Measurements from ENCODE around the gene ADARB2. TPM values are rescaled to one million over a fixed set of nuclear protein-coding genes. Genes with fewer than 3 reads are reported as not detected.
"Not testable (repeated sequence)": the region's sequence is repeated elsewhere in the genome, so short reads cannot be mapped to it uniquely, and the experiment has no call there.

ADARB2 gene
- total RNA-seq, 1 donor from 2014 or later, result 0.05 TPM

DNA sequence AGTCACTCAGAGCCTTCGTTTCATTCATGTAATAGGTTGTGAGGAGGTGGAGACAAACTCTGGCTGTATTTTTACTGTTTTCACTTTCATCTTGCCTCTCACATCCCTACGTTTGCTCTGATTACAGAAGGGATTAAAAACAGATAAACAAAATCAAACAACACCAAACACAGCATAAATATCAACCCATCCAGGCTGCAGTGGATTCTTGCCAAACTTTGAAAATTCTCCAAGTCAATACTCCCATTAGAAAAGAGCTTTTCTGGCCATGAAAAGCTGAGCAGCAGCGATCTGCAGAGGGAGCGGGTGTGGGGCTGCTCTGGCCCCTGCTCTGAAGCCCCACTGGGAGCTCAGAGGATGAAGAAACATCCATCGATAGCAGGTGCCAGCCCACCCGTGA, 397.9 kb downstream of the ADARB2 start:
- no peaks in the 10 kb centered on the region for H3K9me3 Mint-ChIP-seq
- no peak overlapping the region for H3K4me3 Mint-ChIP-seq (ENCODE audit: low read depth)
- H3K36me3 Mint-ChIP-seq (ENCODE audit: low read depth), result no peaks in the 10 kb centered on the region
- DNase-seq (ENCODE audit: low spot score), result no peak
- H3K4me1 Mint-ChIP-seq (ENCODE audit: low read depth), result no peaks in the 10 kb centered on the region
- H3K27me3 Mint-ChIP-seq (ENCODE audit: low read depth), result peaks cover 6% of the 10 kb centered on the region
- H3K27ac Mint-ChIP-seq, result no peak overlapping the region
- intact Hi-C loops (cut with micrococcal nuclease), result no loop called here

DNA sequence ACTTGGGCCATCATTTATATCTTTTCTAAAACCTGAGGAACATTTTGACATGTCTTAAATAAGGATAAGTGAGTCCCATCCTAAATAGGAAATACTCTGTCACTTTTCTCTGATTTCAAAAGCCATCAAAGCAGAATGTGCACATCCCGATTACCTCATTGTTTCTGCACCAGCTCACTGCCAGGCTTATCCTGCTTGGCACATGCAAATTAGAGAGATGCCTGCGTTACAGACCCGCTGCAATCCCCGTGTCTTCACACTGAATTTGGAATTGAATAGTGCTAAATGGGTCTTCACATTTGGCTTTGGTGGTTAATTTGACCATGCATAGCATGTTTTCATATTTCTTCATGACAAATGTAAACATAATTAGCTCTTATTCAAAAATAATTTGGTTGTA, 401.7 kb downstream of the ADARB2 start:
- Mint-ChIP-seq H3K27me3 (ENCODE audit: low read depth) (peaks cover 11% of the 10 kb centered on the region), H3K4me1 (ENCODE audit: low read depth) (no peaks in the 10 kb centered on the region), H3K27ac (no peak overlapping the region), H3K4me3 (ENCODE audit: low read depth) (no peak overlapping the region), H3K9me3 (no peaks in the 10 kb centered on the region), H3K36me3 (ENCODE audit: low read depth) (no peaks in the 10 kb centered on the region)
- intact Hi-C loops (cut with micrococcal nuclease), result no loop called here
- no peak for DNase-seq (ENCODE audit: low spot score)

DNA sequence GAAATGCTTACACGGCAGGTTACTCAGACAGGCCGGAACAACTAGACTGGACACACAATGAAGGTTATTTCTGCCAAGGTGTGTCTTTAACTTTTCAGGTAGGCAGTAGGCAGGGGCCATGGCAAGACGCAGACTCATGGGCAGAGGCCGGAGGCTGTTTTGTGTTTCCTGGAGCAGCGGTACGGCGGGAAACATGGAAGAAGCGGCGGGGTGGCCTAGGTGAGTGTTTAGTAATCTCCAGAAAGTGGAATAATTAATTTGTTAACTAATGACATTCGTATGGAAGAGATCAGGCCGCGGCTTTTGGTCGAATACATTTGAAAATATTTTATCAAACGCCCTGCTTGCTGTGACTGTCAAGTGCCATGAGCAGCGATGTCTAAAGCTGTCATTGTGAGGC, 403.3 kb downstream of the ADARB2 start:
- Mint-ChIP-seq H3K9me3 (no peaks in the 10 kb centered on the region), H3K4me1 (ENCODE audit: low read depth) (no peaks in the 10 kb centered on the region), H3K27ac (no peak overlapping the region), H3K4me3 (ENCODE audit: low read depth) (no peak overlapping the region), H3K36me3 (ENCODE audit: low read depth) (no peaks in the 10 kb centered on the region), H3K27me3 (ENCODE audit: low read depth) (peaks cover 11% of the 10 kb centered on the region)
- DNase-seq (ENCODE audit: low spot score), result no peak
- intact Hi-C loops (cut with micrococcal nuclease), result no loop called here

DNA sequence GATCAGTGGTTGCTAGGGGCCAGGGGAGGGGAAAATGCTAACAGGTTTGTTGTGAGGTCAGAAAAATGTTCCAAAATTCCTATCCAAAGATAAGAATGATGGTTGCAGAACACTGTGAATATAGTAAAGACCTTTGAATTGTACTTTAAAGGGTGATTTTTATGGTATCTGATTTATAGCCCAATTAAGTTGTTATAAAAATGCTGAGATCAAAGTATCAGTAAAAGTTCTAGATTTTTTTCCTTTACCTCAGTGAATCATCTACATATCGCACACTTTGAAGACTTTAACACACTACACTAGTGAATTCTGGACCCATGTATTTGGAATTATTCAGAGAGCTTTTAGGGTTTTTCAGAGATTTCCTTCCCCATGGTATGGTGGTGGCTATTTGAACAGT, 405.8 kb downstream of the ADARB2 start:
- Mint-ChIP-seq H3K36me3 (ENCODE audit: low read depth) (no peaks in the 10 kb centered on the region), H3K27ac (no peak overlapping the region), H3K4me1 (ENCODE audit: low read depth) (no peaks in the 10 kb centered on the region), H3K4me3 (ENCODE audit: low read depth) (no peak overlapping the region), H3K27me3 (ENCODE audit: low read depth) (peaks cover 7% of the 10 kb centered on the region), H3K9me3 (no peaks in the 10 kb centered on the region)
- DNase-seq (ENCODE audit: low spot score), result no peak
- intact Hi-C loops (cut with micrococcal nuclease), result no loop called here

DNA sequence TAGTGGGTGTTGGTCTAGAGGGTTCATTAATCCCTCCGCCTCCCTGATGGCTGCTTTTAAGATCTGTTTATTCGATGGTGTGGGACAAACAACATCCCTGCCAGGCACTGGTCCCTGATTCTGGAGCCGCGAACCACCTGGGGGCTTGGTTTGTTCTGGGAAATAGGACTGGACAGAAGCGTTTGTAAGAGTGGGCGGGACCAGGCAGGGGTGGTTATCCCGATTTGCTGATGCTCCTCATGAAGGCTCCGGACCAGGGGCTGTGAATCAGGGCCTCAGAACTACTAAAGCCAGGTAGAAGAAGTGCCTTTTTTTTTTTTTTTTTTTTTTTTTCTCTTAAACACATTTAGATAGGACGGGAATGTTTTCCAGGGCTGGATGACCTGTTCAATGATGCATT, 407.7 kb downstream of the ADARB2 start:
- H3K36me3 Mint-ChIP-seq (ENCODE audit: low read depth), result no peaks in the 10 kb centered on the region
- no peaks in the 10 kb centered on the region for H3K9me3 Mint-ChIP-seq

DNA sequence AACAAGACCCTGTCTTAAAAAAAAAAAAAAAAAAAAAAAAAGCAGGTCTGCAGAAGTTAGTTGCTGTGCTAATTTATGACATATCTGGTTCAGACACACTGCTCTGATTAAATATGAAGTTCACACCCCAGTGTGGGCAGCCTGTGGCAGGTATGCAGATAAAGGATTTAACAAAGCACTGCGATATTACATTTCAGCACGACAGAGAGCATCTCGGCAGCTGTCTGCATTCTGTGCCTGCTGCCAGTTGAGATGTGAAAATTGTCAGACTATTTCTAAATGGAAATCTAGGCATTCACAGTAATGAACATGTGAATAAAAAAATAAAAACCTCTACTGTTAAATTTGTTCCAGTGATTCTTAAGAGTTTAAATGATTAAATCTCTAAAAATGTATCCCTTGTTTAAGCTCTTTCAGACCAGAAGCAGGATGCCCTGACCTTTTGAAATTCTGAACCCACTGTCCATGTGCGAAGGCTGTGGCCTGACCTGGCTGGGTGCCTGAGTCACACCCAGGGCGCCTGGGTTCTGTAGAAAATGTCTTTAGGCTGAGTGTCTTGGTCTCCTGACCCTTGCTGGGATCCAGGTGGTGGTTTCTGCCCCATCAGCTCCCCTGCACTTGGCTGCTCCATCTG, 408.2 kb downstream of the ADARB2 start:
- intact Hi-C loops (cut with micrococcal nuclease), result no loop called here

More for the DNA sequence above, 407.7 kb downstream of the ADARB2 start:
- H3K4me1 Mint-ChIP-seq (ENCODE audit: low read depth), result no peaks in the 10 kb centered on the region
- no peak overlapping the region for H3K27ac Mint-ChIP-seq
- H3K4me3 Mint-ChIP-seq (ENCODE audit: low read depth), result no peak overlapping the region
- no peak for DNase-seq (ENCODE audit: low spot score)
- intact Hi-C loops (cut with micrococcal nuclease), result no loop called here
- H3K27me3 Mint-ChIP-seq (ENCODE audit: low read depth), result peaks cover 8% of the 10 kb centered on the region

DNA sequence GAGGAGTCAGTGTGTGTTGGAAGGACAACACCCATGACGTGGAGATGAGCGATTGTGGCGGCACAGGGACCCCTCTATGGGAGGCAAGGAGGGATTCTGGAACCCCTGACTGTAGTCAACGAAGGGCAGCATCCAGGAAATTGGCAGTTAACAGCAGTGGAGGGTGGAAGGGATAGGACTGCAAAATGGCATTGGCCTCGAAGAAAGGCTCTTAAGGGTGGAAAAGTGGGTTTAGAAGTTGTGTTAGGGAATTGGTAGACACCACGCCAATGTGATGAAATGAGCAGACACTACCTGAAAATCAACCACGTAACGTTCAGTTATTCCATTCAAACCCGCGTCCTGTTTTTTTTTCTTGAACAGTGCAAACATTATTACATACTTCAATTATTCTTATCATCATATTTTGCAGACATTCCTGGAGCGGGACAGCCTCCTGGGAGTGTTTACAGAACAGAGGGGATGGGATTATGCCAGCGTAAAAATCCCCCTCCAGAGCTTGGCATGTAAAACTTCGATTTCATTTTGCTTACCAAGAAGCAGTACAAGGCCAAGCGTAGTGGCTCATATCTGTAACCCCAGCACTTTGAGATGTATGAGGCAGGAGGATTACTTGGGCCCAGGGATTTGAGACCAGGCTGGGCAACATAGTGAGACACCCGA, 409.0 kb downstream of the ADARB2 start:
- intact Hi-C loops (cut with micrococcal nuclease), result no loop called here
- Mint-ChIP-seq H3K27ac (no peak overlapping the region), H3K9me3 (no peaks in the 10 kb centered on the region), H3K4me3 (ENCODE audit: low read depth) (no peak overlapping the region), H3K27me3 (ENCODE audit: low read depth) (peaks cover 8% of the 10 kb centered on the region), H3K36me3 (ENCODE audit: low read depth) (no peaks in the 10 kb centered on the region), H3K4me1 (ENCODE audit: low read depth) (peaks cover 2% of the 10 kb centered on the region)
- no peak for DNase-seq (ENCODE audit: low spot score)

More for the DNA sequence above, 408.2 kb downstream of the ADARB2 start:
- Mint-ChIP-seq H3K27ac (no peak overlapping the region), H3K27me3 (ENCODE audit: low read depth) (peaks cover 8% of the 10 kb centered on the region), H3K36me3 (ENCODE audit: low read depth) (no peaks in the 10 kb centered on the region), H3K4me3 (ENCODE audit: low read depth) (no peak overlapping the region), H3K4me1 (ENCODE audit: low read depth) (no peaks in the 10 kb centered on the region), H3K9me3 (no peaks in the 10 kb centered on the region)
- DNase-seq (ENCODE audit: low spot score), result no peak

DNA sequence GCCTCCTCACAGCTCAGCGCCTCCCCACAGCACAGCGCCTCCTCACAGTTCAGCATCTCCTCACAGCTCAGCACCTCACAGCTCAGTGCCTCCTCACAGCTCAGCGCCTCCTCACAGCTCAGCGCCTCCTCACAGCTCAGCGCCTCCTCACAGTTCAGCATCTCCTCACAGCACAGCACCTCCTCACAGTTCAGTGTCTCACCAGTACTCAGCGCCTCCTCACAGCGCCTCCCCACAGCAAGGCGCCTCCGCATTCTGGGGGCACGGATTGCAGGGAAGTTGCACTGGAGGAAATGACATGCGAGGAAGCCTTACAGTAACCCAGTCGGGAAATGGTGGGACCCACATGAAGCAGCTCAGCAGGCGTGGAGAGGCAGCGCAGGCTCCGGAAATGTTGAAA, 409.6 kb downstream of the ADARB2 start:
- intact Hi-C loops (cut with micrococcal nuclease), result no loop called here
- H3K36me3 Mint-ChIP-seq (ENCODE audit: low read depth), result no peaks in the 10 kb centered on the region
- no peak overlapping the region for H3K27ac Mint-ChIP-seq
- H3K27me3 Mint-ChIP-seq (ENCODE audit: low read depth), result peaks cover 10% of the 10 kb centered on the region
- peaks cover 2% of the 10 kb centered on the region for H3K4me1 Mint-ChIP-seq (ENCODE audit: low read depth)
- no peak for DNase-seq (ENCODE audit: low spot score)
- H3K9me3 Mint-ChIP-seq, result no peaks in the 10 kb centered on the region
- H3K4me3 Mint-ChIP-seq (ENCODE audit: low read depth), result no peak overlapping the region

DNA sequence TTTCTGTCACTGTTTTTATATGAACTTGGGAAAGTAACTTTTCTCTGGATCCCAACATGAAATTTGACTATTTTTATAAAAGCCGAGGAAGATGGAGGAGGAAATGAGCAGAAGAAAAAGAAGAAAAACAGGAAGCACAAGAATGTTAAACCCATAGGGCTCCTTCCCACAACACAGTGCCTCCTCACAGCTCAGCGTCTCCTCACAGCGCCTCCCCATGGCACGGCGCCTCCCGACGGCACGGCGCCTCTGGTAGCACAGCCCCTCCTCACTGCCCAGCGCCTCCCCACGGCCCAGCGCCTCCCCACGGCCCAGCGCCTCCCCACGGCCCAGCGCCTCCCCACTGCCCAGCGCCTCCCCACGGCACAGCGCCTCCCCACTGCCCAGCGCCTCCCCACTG, 410.8 kb downstream of the ADARB2 start:
- H3K9me3 Mint-ChIP-seq; H3K4me1 Mint-ChIP-seq (ENCODE audit: low read depth); H3K36me3 Mint-ChIP-seq (ENCODE audit: low read depth); H3K27ac Mint-ChIP-seq; DNase-seq (ENCODE audit: low spot score); intact Hi-C loops (cut with micrococcal nuclease); H3K4me3 Mint-ChIP-seq (ENCODE audit: low read depth): not testable (repeated sequence)
- H3K27me3 Mint-ChIP-seq (ENCODE audit: low read depth), result peaks cover 18% of the 10 kb centered on the region

DNA sequence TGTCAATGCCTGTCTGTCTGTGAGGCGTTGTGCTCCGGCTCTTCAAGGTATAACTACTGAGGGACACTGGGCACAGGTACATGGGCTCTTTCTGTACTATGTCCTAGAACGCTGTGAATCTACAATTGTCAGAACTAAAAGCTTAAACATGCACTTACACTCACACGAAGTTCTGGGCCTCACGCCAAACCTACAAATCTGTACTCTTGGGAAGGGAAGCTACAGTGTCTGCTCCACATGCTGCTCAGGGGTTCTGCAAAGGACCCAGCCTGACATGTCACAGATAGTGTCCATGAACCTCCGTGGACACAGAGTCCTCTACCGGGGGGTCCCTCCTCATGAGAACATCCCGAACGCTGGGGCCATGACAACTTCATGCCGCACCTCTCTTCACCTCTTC, 412.4 kb downstream of the ADARB2 start:
- peaks cover 16% of the 10 kb centered on the region for H3K27me3 Mint-ChIP-seq (ENCODE audit: low read depth)
- H3K9me3 Mint-ChIP-seq, result no peaks in the 10 kb centered on the region
- peaks cover 3% of the 10 kb centered on the region for H3K4me1 Mint-ChIP-seq (ENCODE audit: low read depth)
- DNase-seq (ENCODE audit: low spot score), result no peak
- H3K27ac Mint-ChIP-seq, result no peak overlapping the region
- H3K36me3 Mint-ChIP-seq (ENCODE audit: low read depth), result no peaks in the 10 kb centered on the region
- intact Hi-C loops (cut with micrococcal nuclease), result no loop called here
- H3K4me3 Mint-ChIP-seq (ENCODE audit: low read depth), result no peak overlapping the region

DNA sequence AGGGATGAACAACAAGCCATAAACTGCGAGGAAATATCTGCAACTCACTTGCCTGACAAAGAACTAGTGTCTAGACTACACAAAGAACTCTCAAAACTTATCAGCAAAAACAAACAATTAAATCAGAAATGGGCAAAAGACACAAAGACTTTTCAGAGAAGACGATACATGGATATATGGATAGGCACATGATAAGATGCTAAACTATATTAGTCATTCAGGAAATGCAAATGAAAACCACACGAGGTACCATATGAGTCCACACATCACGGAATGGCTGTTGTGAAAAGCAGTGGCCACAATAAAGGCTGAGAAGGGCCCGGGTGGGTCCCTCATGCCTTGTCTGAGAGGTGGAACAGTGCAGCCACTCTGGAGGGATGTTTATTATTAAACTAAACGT, 413.4 kb downstream of the ADARB2 start:
- DNase-seq (ENCODE audit: low spot score), result no peak
- Mint-ChIP-seq H3K27me3 (ENCODE audit: low read depth) (peaks cover 16% of the 10 kb centered on the region), H3K4me3 (ENCODE audit: low read depth) (no peak overlapping the region), H3K9me3 (no peaks in the 10 kb centered on the region), H3K36me3 (ENCODE audit: low read depth) (no peaks in the 10 kb centered on the region), H3K27ac (no peak overlapping the region), H3K4me1 (ENCODE audit: low read depth) (peaks cover 3% of the 10 kb centered on the region)
- intact Hi-C loops (cut with micrococcal nuclease), result no loop called here

DNA sequence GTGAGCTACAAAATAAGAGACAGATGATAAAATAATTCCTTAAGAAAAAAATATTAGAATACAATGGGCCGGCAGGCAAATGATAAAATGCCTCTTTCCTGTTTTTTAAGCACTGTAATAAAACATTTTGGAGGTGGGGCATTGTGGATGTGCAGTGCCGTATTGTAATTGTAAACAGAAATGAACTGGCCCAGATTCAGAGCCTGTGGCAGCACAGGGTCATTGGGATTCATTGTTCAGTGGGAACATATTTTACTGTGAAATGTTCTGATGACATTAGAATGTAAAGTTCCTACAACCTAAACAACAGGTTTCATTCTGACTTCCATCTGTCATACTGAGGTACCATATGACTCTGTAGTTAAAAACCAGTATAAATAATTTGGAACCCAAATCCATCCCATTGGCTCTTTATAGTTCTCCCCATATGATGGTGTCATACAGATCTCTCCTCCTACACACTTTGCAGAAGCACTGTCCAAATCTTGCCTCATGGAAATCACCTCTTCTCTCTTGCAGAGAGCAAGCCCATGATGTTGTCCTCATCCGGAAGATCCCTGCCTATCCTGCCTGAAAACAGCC, 416.5 kb downstream of the ADARB2 start:
- no peak overlapping the region for H3K4me3 Mint-ChIP-seq (ENCODE audit: low read depth)
- H3K27me3 Mint-ChIP-seq (ENCODE audit: low read depth), result peaks cover 16% of the 10 kb centered on the region
- H3K4me1 Mint-ChIP-seq (ENCODE audit: low read depth), result peaks cover 3% of the 10 kb centered on the region
- H3K9me3 Mint-ChIP-seq, result no peaks in the 10 kb centered on the region
- DNase-seq (ENCODE audit: low spot score), result no peak
- H3K27ac Mint-ChIP-seq, result no peak overlapping the region
- intact Hi-C loops (cut with micrococcal nuclease), result no loop called here
- H3K36me3 Mint-ChIP-seq (ENCODE audit: low read depth), result no peaks in the 10 kb centered on the region

DNA sequence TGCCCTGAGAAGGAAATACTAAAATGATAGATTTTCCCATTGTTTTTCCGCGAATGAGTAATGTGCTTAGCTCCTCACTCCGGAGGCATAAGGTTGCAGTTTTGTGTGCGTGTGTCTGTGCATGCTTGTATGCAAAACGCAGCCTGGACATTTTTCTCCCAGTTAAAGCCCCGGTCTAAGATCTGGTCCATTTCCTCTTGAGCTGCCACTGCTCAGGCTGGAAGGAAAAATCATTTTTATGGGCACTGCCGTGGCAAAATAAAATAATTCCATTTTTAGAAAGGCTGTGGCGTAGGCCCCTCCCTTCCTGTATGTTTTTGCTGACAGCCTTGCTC, 420.5 kb downstream of the ADARB2 start:
- Mint-ChIP-seq H3K9me3 (no peaks in the 10 kb centered on the region), H3K36me3 (ENCODE audit: low read depth) (no peaks in the 10 kb centered on the region), H3K27me3 (ENCODE audit: low read depth) (peaks cover 5% of the 10 kb centered on the region), H3K4me3 (ENCODE audit: low read depth) (no peak overlapping the region), H3K4me1 (ENCODE audit: low read depth) (peaks cover 2% of the 10 kb centered on the region), H3K27ac (no peak overlapping the region)
- intact Hi-C loops (cut with micrococcal nuclease), result no loop called here
- DNase-seq (ENCODE audit: low spot score), result no peak

Measured in activated T-helper 2 cell treated with anti-CD3 and anti-CD28 coated beads, Interferon-gamma antibody, Interleukin-2, Interleukin-4, amounts not matched to agents 10 μg/mL and 5 μg/mL and 100 μg/mL, durations not matched to agents 14 hours and 24 hours and 36 hours (primary cell).